Measurements from ENCODE around the gene NKAIN4. TPM values are rescaled to one million over a fixed set of nuclear protein-coding genes. Genes with fewer than 3 reads are reported as not detected.

NKAIN4 gene
- total and polyA plus RNA-seq, 2 donors (not counting 1 experiment from before 2014, with no cell fraction given): not detected

- ChIA-PET POLR2A (no interaction called here), CTCF (no interaction called here)
- Mint-ChIP-seq H3K4me1 (peaks cover 10% of the 10 kb centered on the region), H3K27ac (no peak overlapping the region), H3K4me3 (peak overlapping the region; percentile 5), H3K9me3 (ENCODE audit: insufficient read depth) (no peaks in the 10 kb centered on the region), H3K27me3 (peaks cover 50% of the 10 kb centered on the region)
- Histone ChIP-seq H3K9ac (ENCODE audit: low read length) (peak overlapping the region; percentile 29), H3K9me3 (ENCODE audit: control extremely low read depth in 1 of 3, control insufficient read depth in 2 of 3, insufficient read depth in 1 of 3, low read length in 2 of 3) (no peaks in the 10 kb centered on the region), H4K20me1 (ENCODE audit: control insufficient read depth, insufficient read depth, low read length, poor library complexity, severe bottlenecking) (no peaks in the 10 kb centered on the region), H3K36me3 (replicated peaks in 1 of 2; ENCODE audit: control extremely low read depth in 1 of 2, control insufficient read depth in 1 of 2, extremely low read depth in 1 of 2, insufficient read depth in 2 of 2, low read length in 1 of 2) (no peaks in the 10 kb centered on the region), H3K4me3 (ENCODE audit: control extremely low read depth in 1 of 5, extremely low read depth in 1 of 5, insufficient read depth in 1 of 5, low read depth in 2 of 5, low read length in 4 of 5) (peak overlapping the region in 3 of 5 experiments; percentile 19 to 25 (median 23)), H3K4me1 (ENCODE audit: control insufficient read depth in 2 of 2, insufficient read depth in 2 of 2, low read length in 2 of 2) (peaks cover 8 to 11% of the 10 kb centered on the region in 2 donors), H3K4me2 (replicated peaks; ENCODE audit: low read depth, low read length, poor library complexity, severe bottlenecking) (peak overlapping the region; percentile 65), H3K79me2 (ENCODE audit: control insufficient read depth, insufficient read depth, low read length) (no peaks in the 10 kb centered on the region), H3K27ac (ENCODE audit: low read length in 2 of 2) (no peak overlapping the region), H3K27me3 (replicated peaks in 1 of 4; ENCODE audit: control extremely low read depth in 1 of 4, control insufficient read depth in 3 of 4, insufficient read depth in 4 of 4, low read length in 3 of 4) (peaks cover 0 to 48% (median 14%) of the 10 kb centered on the region in 4 experiments), H2AFZ (ENCODE audit: insufficient read depth, low read depth, low read length, poor library complexity, severe bottlenecking) (peak overlapping the region; percentile 22)
- DNase-seq (peak; percentile 20), ATAC-seq (ENCODE audit: low read depth) (no peak)
- intact Hi-C loops (cut with micrococcal nuclease): no loop called here
- 5% methylated on average over 89 of the region's 89 CpGs for WGBS (ENCODE audit: insufficient coverage)
- no peak for TF ChIP-seq CTCF (IDR thresholded peaks at IDR 0.05)
- TF ChIP-seq EZH2 (IDR thresholded peaks at IDR 0.05; ENCODE audit: borderline replicate concordance, insufficient read depth, low read depth, low read length, poor library complexity, severe bottlenecking): no peak
Measured at GRCh38 chr20:63253438-63254231, 628 bp downstream of the NKAIN4 start.

- TF ChIP-seq CTCF (IDR thresholded peaks at IDR 0.05) (no peak), EZH2 (IDR thresholded peaks at IDR 0.05; ENCODE audit: borderline replicate concordance, insufficient read depth, low read depth, low read length, poor library complexity, severe bottlenecking) (no peak)
- ChIA-PET POLR2A (no interaction called here), CTCF (no interaction called here)
- Histone ChIP-seq H3K4me3 (ENCODE audit: control extremely low read depth in 1 of 5, extremely low read depth in 1 of 5, insufficient read depth in 1 of 5, low read depth in 2 of 5, low read length in 4 of 5) (peak overlapping the region in 1 of 5 experiments; percentile 25), H3K4me1 (ENCODE audit: control insufficient read depth in 2 of 2, insufficient read depth in 2 of 2, low read length in 2 of 2) (peaks cover 8 to 11% of the 10 kb centered on the region in 2 donors), H3K27me3 (replicated peaks in 1 of 4; ENCODE audit: control extremely low read depth in 1 of 4, control insufficient read depth in 3 of 4, insufficient read depth in 4 of 4, low read length in 3 of 4) (peaks cover 0 to 49% (median 14%) of the 10 kb centered on the region in 4 experiments), H4K20me1 (ENCODE audit: control insufficient read depth, insufficient read depth, low read length, poor library complexity, severe bottlenecking) (no peaks in the 10 kb centered on the region), H3K27ac (ENCODE audit: low read length in 2 of 2) (no peak overlapping the region), H3K9ac (ENCODE audit: low read length) (peak overlapping the region; percentile 29), H2AFZ (ENCODE audit: insufficient read depth, low read depth, low read length, poor library complexity, severe bottlenecking) (peak overlapping the region; percentile 22), H3K36me3 (replicated peaks in 1 of 2; ENCODE audit: control extremely low read depth in 1 of 2, control insufficient read depth in 1 of 2, extremely low read depth in 1 of 2, insufficient read depth in 2 of 2, low read length in 1 of 2) (no peaks in the 10 kb centered on the region), H3K4me2 (replicated peaks; ENCODE audit: low read depth, low read length, poor library complexity, severe bottlenecking) (peak overlapping the region; percentile 65), H3K9me3 (ENCODE audit: control extremely low read depth in 1 of 3, control insufficient read depth in 2 of 3, insufficient read depth in 1 of 3, low read length in 2 of 3) (no peaks in the 10 kb centered on the region), H3K79me2 (ENCODE audit: control insufficient read depth, insufficient read depth, low read length) (no peaks in the 10 kb centered on the region)
- ATAC-seq (ENCODE audit: low read depth): no peak
- peaks cover 49% of the 10 kb centered on the region for H3K27me3 Mint-ChIP-seq
- 12% methylated on average over 16 of the region's 16 CpGs for WGBS (ENCODE audit: insufficient coverage)
- peaks cover 10% of the 10 kb centered on the region for H3K4me1 Mint-ChIP-seq
- DNase-seq: no peak
- H3K9me3 Mint-ChIP-seq (ENCODE audit: insufficient read depth): no peaks in the 10 kb centered on the region
- H3K27ac Mint-ChIP-seq: no peak overlapping the region
- peak overlapping the region; percentile 66 for H3K4me3 Mint-ChIP-seq
- intact Hi-C loops (cut with micrococcal nuclease): no loop called here
Measured at GRCh38 chr20:63253065-63253437, 1.2 kb downstream of the NKAIN4 start.
